H1 (cell line): ENCODE measurements around the gene BRME1. TPM values are rescaled to one million over a fixed set of nuclear protein-coding genes. Genes with fewer than 3 reads are reported as not detected.

Source experiments
- CTCF ChIA-PET: fragments of 300-600 bp; sonication (Branson Sonifier 250); formaldehyde crosslinking; loops from one replicate; lab custom pipeline; 2021; ENCODE audit not compliant: partially characterized antibody; lab: Charles Lee
- POLR2A ChIA-PET: fragments of 300-600 bp; sonication (Branson Sonifier 250); formaldehyde crosslinking; loops from one replicate; lab custom pipeline; 2021; ENCODE audit warnings: inconsistent platforms; ENCODE audit not compliant: partially characterized antibody; lab: Charles Lee
- DNase-seq, 2 experiments: peaks; one replicate each; pipeline versions ENCODE4 v3.0.0 to v3.0.0-alpha.2; 2010 to 2022; ENCODE audit warnings: low spot score in 2 of 2, low read depth in 1 of 2, mixed read lengths in 1 of 2
- FAIRE-seq: peaks from 2 replicates; lab custom pipeline; 2011; peaks lifted over from hg19 to GRCh38; lab: Jason Lieb, UNC
- H2AFZ ChIP-seq: 2 replicates; pipeline ENCODE4 v1.8.1; 2012; ENCODE audit warnings: low read length, inconsistent platforms
- H2AK5ac ChIP-seq: 2 replicates; pipeline ENCODE4 v1.6.1; 2013; ENCODE audit warnings: low read depth, low read length
- H2BK120ac ChIP-seq: replicated peaks from 2 replicates; pipeline ENCODE3; 2013; ENCODE audit warnings: low read depth, low read length, inconsistent platforms
- H2BK12ac ChIP-seq: 2 replicates; pipeline ENCODE4 v1.6.1; 2013; ENCODE audit warnings: low read depth, low read length
- H2BK15ac ChIP-seq: 2 replicates; pipeline ENCODE4 v1.6.1; 2013; ENCODE audit warnings: low read length
- H2BK20ac ChIP-seq: 2 replicates; pipeline ENCODE4 v1.6.1; 2013; ENCODE audit warnings: low read length
- H2BK5ac ChIP-seq: 2 replicates; pipeline ENCODE4 v1.6.1; 2013; ENCODE audit warnings: low read depth, low read length
- H3K14ac ChIP-seq: 2 replicates; pipeline ENCODE4 v1.6.1; 2013; ENCODE audit warnings: inconsistent platforms; ENCODE audit not compliant: insufficient read length
- H3K18ac ChIP-seq: 2 replicates; pipeline ENCODE4 v1.6.1; 2013; ENCODE audit warnings: low read length; ENCODE audit errors: extremely low read depth
- H3K23ac ChIP-seq: 2 replicates; pipeline ENCODE4 v1.6.1; 2013; ENCODE audit warnings: inconsistent platforms; ENCODE audit not compliant: insufficient read length
- H3K23me2 ChIP-seq: 2 replicates; pipeline ENCODE4 v1.6.1; 2013; ENCODE audit warnings: low read depth, low read length
- H3K27ac ChIP-seq: 2 replicates; pipeline ENCODE4 v1.6.1; 2011; ENCODE audit warnings: low read depth, low read length, inconsistent platforms
- H3K27me3 ChIP-seq, 4 experiments: replicated peaks in 1 of 4; 1 replicate in 1 of 4; 2 replicates in 3 of 4; pipeline versions ENCODE4 v1.6.1 to v1.8.1; 2011 to 2013; ENCODE audit warnings: low read length in 3 of 4, mild to moderate bottlenecking in 3 of 4, inconsistent platforms in 2 of 4, mixed read lengths in 2 of 4, moderate library complexity in 1 of 4; ENCODE audit not compliant: control insufficient read depth in 3 of 4, insufficient read depth in 3 of 4; ENCODE audit errors: extremely low read depth in 1 of 4
- H3K36me3 ChIP-seq, 4 experiments: 2 replicates each; pipeline versions ENCODE4 v1.6.1 to v1.8.1; 2011 to 2013; ENCODE audit warnings: mild to moderate bottlenecking in 4 of 4, low read length in 3 of 4, moderate library complexity in 2 of 4, control low read depth in 1 of 4, inconsistent platforms in 1 of 4; ENCODE audit not compliant: insufficient read depth in 4 of 4, control insufficient read depth in 2 of 4
- H3K4ac ChIP-seq: replicated peaks from 2 replicates; pipeline ENCODE3; 2013; ENCODE audit warnings: low read length, low read depth, mixed read lengths, inconsistent platforms; ENCODE audit not compliant: insufficient read length
- H3K4me1 ChIP-seq, 4 experiments: replicated peaks in 1 of 4; 1 replicate in 1 of 4; 2 replicates in 3 of 4; pipeline versions ENCODE4 v1.6.1 to v1.8.1; 2011 to 2013; ENCODE audit warnings: low read length in 3 of 4, inconsistent platforms in 2 of 4, mixed read lengths in 1 of 4; ENCODE audit not compliant: insufficient read depth in 4 of 4, control insufficient read depth in 3 of 4
- H3K4me2 ChIP-seq, 2 experiments: 2 replicates each; pipeline versions ENCODE4 v1.6.1 to v1.8.1; 2011 to 2013; ENCODE audit warnings: low read depth in 2 of 2, low read length in 2 of 2, control low read depth in 1 of 2, inconsistent platforms in 1 of 2, mild to moderate bottlenecking in 1 of 2; ENCODE audit not compliant: insufficient read depth in 1 of 2
- H3K4me3 ChIP-seq, 4 experiments: fragments of 200-600, 300-600 bp in 1 of 4; sonication (generic), shearing (Covaris generic), sonication (Bioruptor Twin) in 1 of 4; 2 replicates each; pipeline versions ENCODE4 v1.5.1 to v1.8.1; 2011 to 2016; ENCODE audit warnings: low read length in 4 of 4, low read depth in 3 of 4, control low read depth in 2 of 4, inconsistent platforms in 2 of 4, mild to moderate bottlenecking in 2 of 4, mixed read lengths in 1 of 4, moderate library complexity in 1 of 4; ENCODE audit not compliant: insufficient read depth in 2 of 4; ENCODE audit errors: extremely low read depth in 1 of 4
- H3K56ac ChIP-seq: replicated peaks from 2 replicates; pipeline ENCODE3; 2013; ENCODE audit warnings: low read depth, mild to moderate bottlenecking, mixed read lengths, low read length, inconsistent platforms; ENCODE audit not compliant: insufficient read length
- H3K79me1 ChIP-seq: 2 replicates; pipeline ENCODE4 v1.6.1; 2013; ENCODE audit warnings: low read depth, low read length, control low read depth
- H3K79me2 ChIP-seq, 2 experiments: 2 replicates each; pipeline versions ENCODE4 v1.6.1 to v1.8.1; 2012 to 2013; ENCODE audit warnings: low read length in 2 of 2, mild to moderate bottlenecking in 2 of 2, inconsistent platforms in 1 of 2; ENCODE audit not compliant: insufficient read depth in 2 of 2, control insufficient read depth in 1 of 2
- H3K9ac ChIP-seq, 4 experiments: replicated peaks in 1 of 4; 1 replicate in 1 of 4; 2 replicates in 3 of 4; pipeline versions ENCODE4 v1.6.1 to v1.8.1; 2011 to 2013; ENCODE audit warnings: low read depth in 3 of 4, low read length in 3 of 4, control low read depth in 2 of 4, mild to moderate bottlenecking in 2 of 4, moderate library complexity in 2 of 4, inconsistent platforms in 1 of 4; ENCODE audit errors: extremely low read depth in 1 of 4
- H3K9me3 ChIP-seq, 2 experiments: 2 replicates each; pipeline versions ENCODE4 v1.6.1 to v1.8.1; 2012 to 2013; ENCODE audit warnings: mild to moderate bottlenecking in 2 of 2, moderate library complexity in 2 of 2, control low read depth in 1 of 2, inconsistent platforms in 1 of 2, low read depth in 1 of 2, low read length in 1 of 2, mixed read lengths in 1 of 2; ENCODE audit not compliant: insufficient read depth in 2 of 2
- H4K20me1 ChIP-seq, 2 experiments: replicated peaks in 1 of 2; 2 replicates each; pipeline versions ENCODE3 to v1.8.1; 2011 to 2013; ENCODE audit warnings: inconsistent platforms in 2 of 2, low read length in 2 of 2, mild to moderate bottlenecking in 1 of 2; ENCODE audit not compliant: insufficient read depth in 2 of 2, control insufficient read depth in 1 of 2
- H4K5ac ChIP-seq: 2 replicates; pipeline ENCODE4 v1.6.1; 2013; ENCODE audit warnings: low read length, low read depth, mixed read lengths, inconsistent platforms; ENCODE audit not compliant: insufficient read length
- H4K8ac ChIP-seq: 2 replicates; pipeline ENCODE4 v1.8.0; 2013; ENCODE audit warnings: mild to moderate bottlenecking, moderate library complexity, low read length, inconsistent platforms; ENCODE audit not compliant: insufficient read depth; ENCODE audit errors: extremely low read depth
- H4K91ac ChIP-seq: replicated peaks from 2 replicates; pipeline ENCODE3; 2013; ENCODE audit warnings: low read length, mixed read lengths, inconsistent platforms; ENCODE audit not compliant: insufficient read length
- BRCA1 ChIP-seq: IDR thresholded peaks from 2 replicates; pipeline ENCODE4 v1.6.1; 2012; ENCODE audit warnings: low read depth, low read length, improper control_type of control experiment
- CEBPB ChIP-seq: IDR thresholded peaks from 2 replicates; pipeline ENCODE4 v1.6.1; 2012; ENCODE audit warnings: low read depth, low read length
- CREB1 ChIP-seq: IDR thresholded peaks from 2 replicates; pipeline ENCODE4 v1.6.1; 2012; ENCODE audit warnings: inconsistent platforms
- CTBP2 ChIP-seq: IDR thresholded peaks from 2 replicates; pipeline ENCODE4 v1.7.0; 2011; ENCODE audit warnings: borderline replicate concordance, mild to moderate bottlenecking, moderate library complexity, mixed read lengths, low read length; ENCODE audit not compliant: insufficient read depth, insufficient read length
- EGR1 ChIP-seq: IDR thresholded peaks from 2 replicates; pipeline ENCODE4 v1.6.1; 2011; ENCODE audit warnings: low read depth, low read length, borderline replicate concordance
- EZH2 ChIP-seq: fragments of 200-600 bp; sonication (generic); IDR thresholded peaks from 2 replicates; pipeline ENCODE4 v1.7.1; 2012; ENCODE audit warnings: low read depth, mild to moderate bottlenecking, moderate library complexity, low read length, inconsistent platforms; ENCODE audit not compliant: severe bottlenecking
- JUN ChIP-seq: IDR thresholded peaks from 2 replicates; pipeline ENCODE4 v1.6.1; 2011; ENCODE audit warnings: low read depth, mild to moderate bottlenecking, improper control_type of control experiment, low read length
- KDM4A ChIP-seq: IDR thresholded peaks from one replicate; pipeline ENCODE4 v1.7.1; 2012; ENCODE audit warnings: low read depth, mild to moderate bottlenecking, moderate library complexity, low read length, inconsistent platforms; ENCODE audit not compliant: severe bottlenecking
- NANOG ChIP-seq: IDR thresholded peaks from 2 replicates; pipeline ENCODE4 v1.6.1; 2011; ENCODE audit warnings: low read length, low read depth, mild to moderate bottlenecking, inconsistent platforms; ENCODE audit not compliant: insufficient read depth, poor library complexity, severe bottlenecking
- RBBP5 ChIP-seq: IDR thresholded peaks from 2 replicates; pipeline ENCODE4 v1.7.1; 2012; ENCODE audit warnings: low read depth, mild to moderate bottlenecking, inconsistent platforms, low read length, moderate library complexity, borderline replicate concordance
- TAF1 ChIP-seq: IDR thresholded peaks from 2 replicates; pipeline ENCODE4 v1.6.1; 2011; ENCODE audit warnings: mild to moderate bottlenecking, low read depth, low read length
- WGBS, 2 experiments: shearing (Covaris generic) in 1 of 2; methylation state at CpG; one replicate each; pipeline versions ENCODE4 v1.1.6 to v1.1.7; 2013 to 2015; ENCODE audit warnings: low lambda C conversion rate in 2 of 2, mixed read lengths in 2 of 2, inconsistent platforms in 1 of 2, low coverage in 1 of 2, missing lambda C conversion rate in 1 of 2; ENCODE audit not compliant: insufficient replicate concordance in 2 of 2, insufficient coverage in 1 of 2, insufficient read length in 1 of 2; ENCODE audit errors: extremely low coverage in 1 of 2, missing lambda C conversion rate in 1 of 2; 5-methylcytosine and 5-hydroxymethylcytosine counted together
- polyA plus RNA-seq, 7 experiments: library from polyadenylated mRNA; depleted of rRNA in 3 of 7; stranded (reverse) in 5 of 7; unstranded in 2 of 7; fragments of >200 nt in 5 of 7; fragments of 200-250 nt in 2 of 7; gene quantifications; 1 replicate in 5 of 7; 2 replicates in 1 of 7; 4 replicates in 1 of 7; pipeline versions ENCODE4 v1.2.1 to v1.2.3, GENCODE V29; 2011 to 2013; ENCODE audit warnings: missing spikeins in 2 of 7, mixed read lengths in 2 of 7
- total RNA-seq: library from RNA; stranded (reverse); fragmentation: NEBNext Ultra II Directional; extraction: Animal tissue kit (Norgen Biotek cat#: 25700); gene quantifications from 2 replicates; pipeline ENCODE4 v1.2.1, GENCODE V29; 2021
- TF ChIP-seq, protein P1 (sequence below): IDR thresholded peaks from 2 replicates; pipeline ENCODE4 v1.6.1; 2011; ENCODE audit warnings: low read length, improper control_type of control experiment

BRME1 gene
- total and polyA plus RNA-seq, 2 of the 8 experiments (the other 6 are each of a cell fraction or from before 2014, with no cell fraction given), result 4.6 to 4.7 TPM

DNA sequence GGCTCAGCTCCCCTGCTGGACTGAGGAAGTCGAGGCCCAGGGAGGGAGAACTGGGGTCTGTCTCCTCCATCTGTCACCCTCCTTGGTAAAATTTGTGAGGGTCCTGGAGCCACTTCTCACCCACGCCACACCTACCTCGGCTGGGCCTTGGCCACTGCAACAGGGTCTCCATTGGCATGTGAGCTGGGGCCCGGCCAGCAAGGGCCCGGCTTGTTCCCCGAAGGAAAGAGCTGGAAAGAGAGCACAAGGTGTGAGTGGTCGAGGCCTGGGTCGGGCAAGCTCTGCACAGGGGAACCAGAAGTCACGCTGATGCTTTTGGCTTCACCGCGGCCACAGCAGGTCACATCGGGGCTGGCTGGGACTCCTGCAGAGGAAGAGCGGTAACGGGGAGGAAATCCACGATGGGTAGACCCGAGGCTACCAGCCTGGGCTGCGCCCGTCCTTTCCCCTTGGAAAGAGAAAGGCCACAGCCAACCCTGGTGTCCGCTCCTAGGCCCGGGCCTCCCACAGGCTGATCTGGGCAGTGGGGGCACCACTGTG is 20.0 kb downstream of the BRME1 start:
- H2BK20ac ChIP-seq, result no peak overlapping the region
- no peak overlapping the region for H2BK12ac ChIP-seq
- H2BK15ac ChIP-seq, result no peak overlapping the region
- no peak overlapping the region for H3K18ac ChIP-seq
- no peak overlapping the region for H4K8ac ChIP-seq
- no peak overlapping the region for H3K4me3 ChIP-seq
- H3K79me2 ChIP-seq, result no peaks in the 10 kb centered on the region
- H3K36me3 ChIP-seq, result no peaks in the 10 kb centered on the region
- no peak overlapping the region for H3K56ac ChIP-seq
- no peak for TF ChIP-seq CEBPB
- TF ChIP-seq JUN, result no peak
- no peak for TF ChIP-seq NANOG
- TF ChIP-seq, protein P1, sequence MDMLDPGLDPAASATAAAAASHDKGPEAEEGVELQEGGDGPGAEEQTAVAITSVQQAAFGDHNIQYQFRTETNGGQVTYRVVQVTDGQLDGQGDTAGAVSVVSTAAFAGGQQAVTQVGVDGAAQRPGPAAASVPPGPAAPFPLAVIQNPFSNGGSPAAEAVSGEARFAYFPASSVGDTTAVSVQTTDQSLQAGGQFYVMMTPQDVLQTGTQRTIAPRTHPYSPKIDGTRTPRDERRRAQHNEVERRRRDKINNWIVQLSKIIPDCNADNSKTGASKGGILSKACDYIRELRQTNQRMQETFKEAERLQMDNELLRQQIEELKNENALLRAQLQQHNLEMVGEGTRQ, result no peak
- no peak for TF ChIP-seq BRCA1
- TF ChIP-seq KDM4A, result no peak
- TF ChIP-seq CREB1, result no peak
- TF ChIP-seq CTBP2, result no peak
- TF ChIP-seq EGR1, result no peak
- no peak for TF ChIP-seq TAF1
- no peak for TF ChIP-seq RBBP5
- TF ChIP-seq EZH2, result no peak
- H3K79me1 ChIP-seq, result no peaks in the 10 kb centered on the region
- no peak overlapping the region for H3K14ac ChIP-seq
- no peak overlapping the region for H3K23ac ChIP-seq
- no peaks in the 10 kb centered on the region for H4K20me1 ChIP-seq
- H2BK5ac ChIP-seq, result no peak overlapping the region
- CTCF ChIA-PET, result interaction anchor here (0.6 to 8.7 kb wide), 12 partner anchors 11 to 190 kb away, joined by 3 to 76 read pairs (median 4); partner anchors contain the start of genes MISP3 and PALM3
- H3K23me2 ChIP-seq, result no peaks in the 10 kb centered on the region
- no peaks in the 10 kb centered on the region for H3K27me3 ChIP-seq
- H3K9me3 ChIP-seq, result no peaks in the 10 kb centered on the region
- no peak overlapping the region for H2BK120ac ChIP-seq
- FAIRE-seq (no peak), DNase-seq (no peak)
- H3K27ac ChIP-seq, result no peak overlapping the region
- no peak overlapping the region for H3K9ac ChIP-seq
- H4K5ac ChIP-seq, result no peak overlapping the region
- WGBS, 2 experiments, result 92% methylated on average over 19 of the region's 20 CpGs; no CpG with 5 or more reads in 1 of the 2 experiments
- peaks cover 6 to 16% (median 9%) of the 10 kb centered on the region in 4 experiments for H3K4me1 ChIP-seq
- H2AFZ ChIP-seq, result no peak overlapping the region
- H4K91ac ChIP-seq, result no peak overlapping the region
- H2AK5ac ChIP-seq, result no peak overlapping the region
- POLR2A ChIA-PET, result interaction anchor here (1.2 to 1.5 kb wide), 3 partner anchors 11 to 121 kb away, joined by 3 to 4 read pairs (median 3); partner anchors contain the start of gene RFX1
- no peak overlapping the region for H3K4ac ChIP-seq
- H3K4me2 ChIP-seq, result no peak overlapping the region
